IMR-90 (cell line): Measurements from ENCODE around the gene OR2H1. TPM values are rescaled to one million over a fixed set of nuclear protein-coding genes. Genes with fewer than 3 reads are reported as not detected.

Experiments
- ATAC-seq: fragments of 200-7000 bp; cut with Tn5 transposase; 2 replicates; pipeline ENCODE4 v1.9.1; 2020; ENCODE audit warnings: low read depth, mild to moderate bottlenecking, moderate library complexity
- BruUV-seq: library from RNA; stranded (reverse); fragments of 400-500 nt; replicated peaks from 2 replicates; lab custom pipeline; 2021; lab: Mats Ljungman, UMichigan
- CTCF ChIA-PET: fragments of 300-600 bp; formaldehyde crosslinking; extraction: SDS; loops from one replicate; lab custom pipeline; 2021; ENCODE audit warnings: antibody characterized with exemption; lab: Yijun Ruan, JAX
- POLR2A ChIA-PET: fragments of 300-600 bp; sonication (Branson Sonifier 250); formaldehyde crosslinking; loops from one replicate; lab custom pipeline; 2022; ENCODE audit warnings: antibody characterized with exemption; ENCODE audit not compliant: unreplicated experiment; lab: Charles Lee
- DNase-seq: peaks from one replicate; pipeline ENCODE4 v3.0.0; 2013
- H2AFZ ChIP-seq: replicated peaks from 2 replicates; pipeline ENCODE3; 2013; ENCODE audit warnings: low read length, mild to moderate bottlenecking; ENCODE audit not compliant: poor library complexity
- H2AK5ac ChIP-seq: 2 replicates; pipeline ENCODE4 v1.6.1; 2013; ENCODE audit warnings: low read depth, low read length, inconsistent platforms
- H2AK9ac ChIP-seq: replicated peaks from 2 replicates; pipeline ENCODE3; 2013; ENCODE audit warnings: mild to moderate bottlenecking, low read depth, low read length, moderate library complexity; ENCODE audit not compliant: poor library complexity
- H2BK120ac ChIP-seq: 2 replicates; pipeline ENCODE4 v1.6.1; 2013; ENCODE audit warnings: low read depth, low read length, inconsistent platforms
- H2BK15ac ChIP-seq: 3 replicates; pipeline ENCODE4 v1.6.1; 2013; ENCODE audit warnings: low read depth, low read length, inconsistent platforms
- H2BK20ac ChIP-seq: 2 replicates; pipeline ENCODE4 v1.6.1; 2013; ENCODE audit warnings: low read depth, mild to moderate bottlenecking, inconsistent platforms, low read length, moderate library complexity
- H2BK5ac ChIP-seq: 2 replicates; pipeline ENCODE4 v1.6.1; 2013; ENCODE audit warnings: mild to moderate bottlenecking, low read depth, low read length, inconsistent platforms; ENCODE audit not compliant: poor library complexity, severe bottlenecking
- H3K14ac ChIP-seq: replicated peaks from 2 replicates; pipeline ENCODE4 v1.6.1; 2013; ENCODE audit warnings: low read depth, low read length, inconsistent platforms
- H3K18ac ChIP-seq: 2 replicates; pipeline ENCODE4 v1.6.1; 2013; ENCODE audit warnings: low read depth, low read length, control low read depth
- H3K23ac ChIP-seq: 2 replicates; pipeline ENCODE4 v1.6.1; 2013; ENCODE audit warnings: low read depth, low read length, inconsistent platforms
- H3K27ac ChIP-seq: 2 replicates; pipeline ENCODE4 v1.5.1; 2013; ENCODE audit warnings: mild to moderate bottlenecking, control low read depth, low read length; ENCODE audit not compliant: insufficient read depth
- H3K27me3 ChIP-seq: 2 replicates; pipeline ENCODE4 v1.6.1; 2013; ENCODE audit warnings: low read length; ENCODE audit not compliant: control insufficient read depth, insufficient read depth
- H3K36me3 ChIP-seq: 2 replicates; pipeline ENCODE4 v1.6.1; 2013; ENCODE audit warnings: low read length, mixed read lengths; ENCODE audit not compliant: control insufficient read depth, insufficient read depth
- H3K4ac ChIP-seq: 2 replicates; pipeline ENCODE4 v1.6.1; 2013; ENCODE audit warnings: low read depth, low read length, inconsistent platforms
- H3K4me1 ChIP-seq: 2 replicates; pipeline ENCODE4 v1.6.1; 2013; ENCODE audit warnings: low read length, mixed read lengths; ENCODE audit not compliant: control insufficient read depth, insufficient read depth
- H3K4me2 ChIP-seq: 2 replicates; pipeline ENCODE4 v1.6.1; 2013; ENCODE audit warnings: low read depth, mild to moderate bottlenecking, control low read depth, low read length, moderate library complexity
- H3K4me3 ChIP-seq: 2 replicates; pipeline ENCODE4 v1.5.1; 2013; ENCODE audit warnings: low read depth, mild to moderate bottlenecking, control low read depth, low read length, moderate library complexity; ENCODE audit not compliant: insufficient read depth
- H3K56ac ChIP-seq: 2 replicates; pipeline ENCODE4 v1.6.1; 2013; ENCODE audit warnings: low read length, inconsistent platforms; ENCODE audit not compliant: insufficient read depth; ENCODE audit errors: extremely low read depth
- H3K79me1 ChIP-seq, 2 experiments: 2 replicates each; pipeline ENCODE4 v1.6.1; 2013; ENCODE audit warnings: low read length in 2 of 2, inconsistent platforms in 1 of 2, low read depth in 1 of 2
- H3K9ac ChIP-seq: 2 replicates; pipeline ENCODE4 v1.6.1; 2013; ENCODE audit warnings: low read depth, low read length, control low read depth
- H3K9me1 ChIP-seq: 2 replicates; pipeline ENCODE4 v1.6.1; 2013; ENCODE audit warnings: low read length, inconsistent platforms; ENCODE audit not compliant: insufficient read depth
- H3K9me3 ChIP-seq: 2 replicates; pipeline ENCODE4 v1.6.1; 2013; ENCODE audit warnings: low read length; ENCODE audit not compliant: control insufficient read depth, insufficient read depth
- H4K20me1 ChIP-seq: 2 replicates; pipeline ENCODE4 v1.6.1; 2013; ENCODE audit warnings: low read length, inconsistent platforms; ENCODE audit not compliant: insufficient read depth
- H4K5ac ChIP-seq: 2 replicates; pipeline ENCODE4 v1.6.1; 2013; ENCODE audit warnings: mild to moderate bottlenecking, low read depth, low read length, control low read depth
- H4K8ac ChIP-seq, 2 experiments: 2 replicates each; pipeline ENCODE4 v1.6.1; 2013; ENCODE audit warnings: low read depth in 2 of 2, low read length in 2 of 2, control low read depth in 1 of 2, inconsistent platforms in 1 of 2
- H4K91ac ChIP-seq: 2 replicates; pipeline ENCODE4 v1.6.1; 2013; ENCODE audit warnings: low read depth, low read length, inconsistent platforms; ENCODE audit not compliant: insufficient read depth
- BHLHE40 ChIP-seq: fragments of 150-350 bp; IDR thresholded peaks from 2 replicates; pipeline ENCODE4 v1.6.1; 2016; ENCODE audit warnings: mild to moderate bottlenecking, low read depth, low read length
- CEBPB ChIP-seq: IDR thresholded peaks from 2 replicates; pipeline ENCODE4 v1.6.1; 2012; ENCODE audit warnings: low read depth, low read length, improper control_type of control experiment
- CHD1 ChIP-seq: IDR thresholded peaks from 2 replicates; pipeline ENCODE4 v1.6.1; 2012; ENCODE audit warnings: low read depth, low read length, improper control_type of control experiment
- FOS ChIP-seq: fragments of 150-350 bp; IDR thresholded peaks from 2 replicates; pipeline ENCODE4 v1.6.1; 2016; ENCODE audit warnings: low read depth, low read length
- MAZ ChIP-seq: IDR thresholded peaks from 2 replicates; pipeline ENCODE4 v1.6.1; 2012; ENCODE audit warnings: low read depth, mild to moderate bottlenecking, low read length, improper control_type of control experiment, moderate library complexity, borderline replicate concordance
- MXI1 ChIP-seq: IDR thresholded peaks from 2 replicates; pipeline ENCODE4 v1.6.1; 2012; ENCODE audit warnings: low read depth, mild to moderate bottlenecking, low read length, moderate library complexity, borderline replicate concordance
- NFE2L2 ChIP-seq: fragments of 150-350 bp; IDR thresholded peaks from 2 replicates; pipeline ENCODE4 v1.6.1; 2016; ENCODE audit warnings: low read depth, mild to moderate bottlenecking, low read length
- POLR2A ChIP-seq: IDR thresholded peaks from 2 replicates; pipeline ENCODE4 v1.6.1; 2012; ENCODE audit warnings: mild to moderate bottlenecking, low read depth, low read length
- RAD21 ChIP-seq: IDR thresholded peaks from 2 replicates; pipeline ENCODE4 v1.6.1; 2012; ENCODE audit warnings: low read length, improper control_type of control experiment
- WGBS, 2 experiments: methylation state at CpG; one replicate each; pipeline versions ENCODE4 v1.1.5 to v1.1.7; 2013; ENCODE audit warnings: missing lambda C conversion rate in 2 of 2; ENCODE audit not compliant: insufficient read length in 1 of 2; ENCODE audit errors: extremely low coverage in 2 of 2; 5-methylcytosine and 5-hydroxymethylcytosine counted together
- dilution Hi-C: fragments of 300-500 bp; cut with HindIII; formaldehyde crosslinking; loops from one replicate; pipeline ENCODE4 v1.14.3; 2018; ENCODE audit warnings: low sequenced_read_pairs; ENCODE audit not compliant: unreplicated experiment
- in situ Hi-C: fragments of 300-500 bp; cut with MboI; formaldehyde crosslinking; loops from 3 replicates; pipeline ENCODE4 v1.14.3; 2019; ENCODE audit warnings: low sequenced_read_pairs, inconsistent platforms, mixed read lengths
- intact Hi-C: fragments of 100-400 bp; cut with micrococcal nuclease; formaldehyde crosslinking; loops from 2 replicates; pipeline ENCODE4 v1.10.0; 2022
- polyA plus RNA-seq, 3 experiments: library from polyadenylated mRNA; depleted of rRNA; stranded (reverse); fragments of >200 nt; gene quantifications; 2 replicates each; pipeline ENCODE4 v1.2.3, GENCODE V29; 2012; ENCODE audit warnings: low replicate concordance in 1 of 3
- total RNA-seq: library from RNA; depleted of rRNA; stranded (reverse); fragments of >200 nt; gene quantifications from 2 replicates; pipeline ENCODE4 v1.2.3, GENCODE V29; 2012
- TF ChIP-seq, protein P1 (sequence below): fragments of 150-350 bp; IDR thresholded peaks from 2 replicates; pipeline ENCODE4 v1.6.1; 2016; ENCODE audit warnings: low read depth, mild to moderate bottlenecking, low read length, moderate library complexity, borderline replicate concordance
- TF ChIP-seq, protein P2 (sequence below): conservative IDR thresholded peaks from 2 replicates; pipeline ENCODE4 v1.5.1; 2012; ENCODE audit warnings: mild to moderate bottlenecking, low read depth, low read length, improper control_type of control experiment

OR2H1 gene
- total and polyA plus RNA-seq, 2 of the 4 experiments (the other 2 are of a cell fraction): not detected

DNA sequence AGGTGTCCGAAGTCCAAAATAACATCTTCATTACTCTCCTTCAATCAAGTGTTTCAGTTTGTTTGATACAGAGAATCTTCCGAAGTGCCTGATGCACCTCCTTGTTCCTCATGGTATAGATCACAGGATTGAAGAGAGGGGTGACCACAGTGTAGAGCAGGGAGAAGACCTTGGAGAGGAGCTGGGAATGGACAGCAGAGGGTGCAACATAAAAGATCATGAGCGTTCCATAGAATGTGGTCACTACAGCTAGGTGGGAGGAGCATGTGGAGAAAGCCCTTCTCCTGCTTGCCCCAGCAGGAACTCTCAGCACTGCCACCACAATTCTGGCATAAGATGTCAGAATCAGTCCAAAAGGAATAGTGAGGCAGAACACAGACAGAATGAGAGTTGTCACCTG is 30.3 kb upstream of the OR2H1 start:
- CTCF ChIA-PET: no interaction called here
- Histone ChIP-seq H3K4me3 (no peak overlapping the region), H4K20me1 (no peaks in the 10 kb centered on the region), H3K9ac (no peak overlapping the region), H3K79me1 (no peaks in the 10 kb centered on the region), H2BK15ac (no peak overlapping the region), H4K91ac (no peak overlapping the region), H3K56ac (no peak overlapping the region), H3K23ac (no peak overlapping the region), H3K27ac (no peak overlapping the region), H3K14ac (no peak overlapping the region), H3K4ac (no peak overlapping the region), H3K9me3 (peaks cover 6% of the 10 kb centered on the region), H4K5ac (no peak overlapping the region), H3K4me2 (no peak overlapping the region), H2BK120ac (no peak overlapping the region), H3K4me1 (no peaks in the 10 kb centered on the region), H2AK9ac (no peak overlapping the region), H3K18ac (no peak overlapping the region), H2AK5ac (no peak overlapping the region), H2BK20ac (no peak overlapping the region), H3K27me3 (no peaks in the 10 kb centered on the region), H2AFZ (no peak overlapping the region), H2BK5ac (no peak overlapping the region), H3K36me3 (no peaks in the 10 kb centered on the region), H4K8ac (no peak overlapping the region), H3K9me1 (no peaks in the 10 kb centered on the region)
- in situ Hi-C loops (no loop called here), intact Hi-C loops (no loop called here), dilution Hi-C loops (no loop called here)
- WGBS, 2 experiments: no CpG with 5 or more reads among the region's 3 CpGs
- POLR2A ChIA-PET: no interaction called here
- BruUV-seq: no TSS peak
- DNase-seq: no peak
- ATAC-seq: no peak
- TF ChIP-seq, protein P1, sequence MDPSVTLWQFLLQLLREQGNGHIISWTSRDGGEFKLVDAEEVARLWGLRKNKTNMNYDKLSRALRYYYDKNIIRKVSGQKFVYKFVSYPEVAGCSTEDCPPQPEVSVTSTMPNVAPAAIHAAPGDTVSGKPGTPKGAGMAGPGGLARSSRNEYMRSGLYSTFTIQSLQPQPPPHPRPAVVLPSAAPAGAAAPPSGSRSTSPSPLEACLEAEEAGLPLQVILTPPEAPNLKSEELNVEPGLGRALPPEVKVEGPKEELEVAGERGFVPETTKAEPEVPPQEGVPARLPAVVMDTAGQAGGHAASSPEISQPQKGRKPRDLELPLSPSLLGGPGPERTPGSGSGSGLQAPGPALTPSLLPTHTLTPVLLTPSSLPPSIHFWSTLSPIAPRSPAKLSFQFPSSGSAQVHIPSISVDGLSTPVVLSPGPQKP: no peak
- TF ChIP-seq POLR2A (no peak), CEBPB (no peak), MAZ (no peak), MXI1 (no peak), CHD1 (no peak), RAD21 (no peak), FOS (no peak), BHLHE40 (no peak), NFE2L2 (no peak)
- TF ChIP-seq, protein P2, sequence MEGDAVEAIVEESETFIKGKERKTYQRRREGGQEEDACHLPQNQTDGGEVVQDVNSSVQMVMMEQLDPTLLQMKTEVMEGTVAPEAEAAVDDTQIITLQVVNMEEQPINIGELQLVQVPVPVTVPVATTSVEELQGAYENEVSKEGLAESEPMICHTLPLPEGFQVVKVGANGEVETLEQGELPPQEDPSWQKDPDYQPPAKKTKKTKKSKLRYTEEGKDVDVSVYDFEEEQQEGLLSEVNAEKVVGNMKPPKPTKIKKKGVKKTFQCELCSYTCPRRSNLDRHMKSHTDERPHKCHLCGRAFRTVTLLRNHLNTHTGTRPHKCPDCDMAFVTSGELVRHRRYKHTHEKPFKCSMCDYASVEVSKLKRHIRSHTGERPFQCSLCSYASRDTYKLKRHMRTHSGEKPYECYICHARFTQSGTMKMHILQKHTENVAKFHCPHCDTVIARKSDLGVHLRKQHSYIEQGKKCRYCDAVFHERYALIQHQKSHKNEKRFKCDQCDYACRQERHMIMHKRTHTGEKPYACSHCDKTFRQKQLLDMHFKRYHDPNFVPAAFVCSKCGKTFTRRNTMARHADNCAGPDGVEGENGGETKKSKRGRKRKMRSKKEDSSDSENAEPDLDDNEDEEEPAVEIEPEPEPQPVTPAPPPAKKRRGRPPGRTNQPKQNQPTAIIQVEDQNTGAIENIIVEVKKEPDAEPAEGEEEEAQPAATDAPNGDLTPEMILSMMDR: no peak
